IMR-90 (cell line): ENCODE data around the gene RBMS3. TPM values are rescaled to one million over a fixed set of nuclear protein-coding genes. Genes with fewer than 3 reads are reported as not detected.

Experiments used
- ATAC-seq: fragments of 200-7000 bp; cut with Tn5 transposase; 2 replicates; pipeline ENCODE4 v1.9.1; 2020; ENCODE audit warnings: low read depth, mild to moderate bottlenecking, moderate library complexity
- BruUV-seq: library from RNA; stranded (reverse); fragments of 400-500 nt; replicated peaks from 2 replicates; lab custom pipeline; 2021; lab: Mats Ljungman, UMichigan
- CTCF ChIA-PET: fragments of 300-600 bp; formaldehyde crosslinking; extraction: SDS; loops from one replicate; lab custom pipeline; 2021; ENCODE audit warnings: antibody characterized with exemption; lab: Yijun Ruan, JAX
- POLR2A ChIA-PET: fragments of 300-600 bp; sonication (Branson Sonifier 250); formaldehyde crosslinking; loops from one replicate; lab custom pipeline; 2022; ENCODE audit warnings: antibody characterized with exemption; ENCODE audit not compliant: unreplicated experiment; lab: Charles Lee
- DNase-seq: peaks from one replicate; pipeline ENCODE4 v3.0.0; 2013
- H2AFZ ChIP-seq: replicated peaks from 2 replicates; pipeline ENCODE3; 2013; ENCODE audit warnings: low read length, mild to moderate bottlenecking; ENCODE audit not compliant: poor library complexity
- H2AK5ac ChIP-seq: 2 replicates; pipeline ENCODE4 v1.6.1; 2013; ENCODE audit warnings: low read depth, low read length, inconsistent platforms
- H2AK9ac ChIP-seq: replicated peaks from 2 replicates; pipeline ENCODE3; 2013; ENCODE audit warnings: mild to moderate bottlenecking, low read depth, low read length, moderate library complexity; ENCODE audit not compliant: poor library complexity
- H2BK120ac ChIP-seq: 2 replicates; pipeline ENCODE4 v1.6.1; 2013; ENCODE audit warnings: low read depth, low read length, inconsistent platforms
- H2BK15ac ChIP-seq: 3 replicates; pipeline ENCODE4 v1.6.1; 2013; ENCODE audit warnings: low read depth, low read length, inconsistent platforms
- H2BK20ac ChIP-seq: 2 replicates; pipeline ENCODE4 v1.6.1; 2013; ENCODE audit warnings: low read depth, mild to moderate bottlenecking, inconsistent platforms, low read length, moderate library complexity
- H2BK5ac ChIP-seq: 2 replicates; pipeline ENCODE4 v1.6.1; 2013; ENCODE audit warnings: mild to moderate bottlenecking, low read depth, low read length, inconsistent platforms; ENCODE audit not compliant: poor library complexity, severe bottlenecking
- H3K14ac ChIP-seq: replicated peaks from 2 replicates; pipeline ENCODE4 v1.6.1; 2013; ENCODE audit warnings: low read depth, low read length, inconsistent platforms
- H3K18ac ChIP-seq: 2 replicates; pipeline ENCODE4 v1.6.1; 2013; ENCODE audit warnings: low read depth, low read length, control low read depth
- H3K23ac ChIP-seq: 2 replicates; pipeline ENCODE4 v1.6.1; 2013; ENCODE audit warnings: low read depth, low read length, inconsistent platforms
- H3K27ac ChIP-seq: 2 replicates; pipeline ENCODE4 v1.5.1; 2013; ENCODE audit warnings: mild to moderate bottlenecking, control low read depth, low read length; ENCODE audit not compliant: insufficient read depth
- H3K27me3 ChIP-seq: 2 replicates; pipeline ENCODE4 v1.6.1; 2013; ENCODE audit warnings: low read length; ENCODE audit not compliant: control insufficient read depth, insufficient read depth
- H3K36me3 ChIP-seq: 2 replicates; pipeline ENCODE4 v1.6.1; 2013; ENCODE audit warnings: low read length, mixed read lengths; ENCODE audit not compliant: control insufficient read depth, insufficient read depth
- H3K4ac ChIP-seq: 2 replicates; pipeline ENCODE4 v1.6.1; 2013; ENCODE audit warnings: low read depth, low read length, inconsistent platforms
- H3K4me1 ChIP-seq: 2 replicates; pipeline ENCODE4 v1.6.1; 2013; ENCODE audit warnings: low read length, mixed read lengths; ENCODE audit not compliant: control insufficient read depth, insufficient read depth
- H3K4me2 ChIP-seq: 2 replicates; pipeline ENCODE4 v1.6.1; 2013; ENCODE audit warnings: low read depth, mild to moderate bottlenecking, control low read depth, low read length, moderate library complexity
- H3K4me3 ChIP-seq: 2 replicates; pipeline ENCODE4 v1.5.1; 2013; ENCODE audit warnings: low read depth, mild to moderate bottlenecking, control low read depth, low read length, moderate library complexity; ENCODE audit not compliant: insufficient read depth
- H3K56ac ChIP-seq: 2 replicates; pipeline ENCODE4 v1.6.1; 2013; ENCODE audit warnings: low read length, inconsistent platforms; ENCODE audit not compliant: insufficient read depth; ENCODE audit errors: extremely low read depth
- H3K79me1 ChIP-seq, 2 experiments: 2 replicates each; pipeline ENCODE4 v1.6.1; 2013; ENCODE audit warnings: low read length in 2 of 2, inconsistent platforms in 1 of 2, low read depth in 1 of 2
- H3K9ac ChIP-seq: 2 replicates; pipeline ENCODE4 v1.6.1; 2013; ENCODE audit warnings: low read depth, low read length, control low read depth
- H3K9me1 ChIP-seq: 2 replicates; pipeline ENCODE4 v1.6.1; 2013; ENCODE audit warnings: low read length, inconsistent platforms; ENCODE audit not compliant: insufficient read depth
- H3K9me3 ChIP-seq: 2 replicates; pipeline ENCODE4 v1.6.1; 2013; ENCODE audit warnings: low read length; ENCODE audit not compliant: control insufficient read depth, insufficient read depth
- H4K20me1 ChIP-seq: 2 replicates; pipeline ENCODE4 v1.6.1; 2013; ENCODE audit warnings: low read length, inconsistent platforms; ENCODE audit not compliant: insufficient read depth
- H4K5ac ChIP-seq: 2 replicates; pipeline ENCODE4 v1.6.1; 2013; ENCODE audit warnings: mild to moderate bottlenecking, low read depth, low read length, control low read depth
- H4K8ac ChIP-seq, 2 experiments: 2 replicates each; pipeline ENCODE4 v1.6.1; 2013; ENCODE audit warnings: low read depth in 2 of 2, low read length in 2 of 2, control low read depth in 1 of 2, inconsistent platforms in 1 of 2
- H4K91ac ChIP-seq: 2 replicates; pipeline ENCODE4 v1.6.1; 2013; ENCODE audit warnings: low read depth, low read length, inconsistent platforms; ENCODE audit not compliant: insufficient read depth
- CHD1 ChIP-seq: IDR thresholded peaks from 2 replicates; pipeline ENCODE4 v1.6.1; 2012; ENCODE audit warnings: low read depth, low read length, improper control_type of control experiment
- CTCF ChIP-seq: conservative IDR thresholded peaks from 2 replicates; pipeline ENCODE4 v1.5.1; 2012; ENCODE audit warnings: mild to moderate bottlenecking, low read depth, low read length, improper control_type of control experiment
- MAZ ChIP-seq: IDR thresholded peaks from 2 replicates; pipeline ENCODE4 v1.6.1; 2012; ENCODE audit warnings: low read depth, mild to moderate bottlenecking, low read length, improper control_type of control experiment, moderate library complexity, borderline replicate concordance
- RAD21 ChIP-seq: IDR thresholded peaks from 2 replicates; pipeline ENCODE4 v1.6.1; 2012; ENCODE audit warnings: low read length, improper control_type of control experiment
- RFX5 ChIP-seq: IDR thresholded peaks from 2 replicates; pipeline ENCODE4 v1.8.0; 2012; ENCODE audit warnings: low read depth, mild to moderate bottlenecking, low read length, moderate library complexity
- WGBS, 2 experiments: methylation state at CpG; one replicate each; pipeline versions ENCODE4 v1.1.5 to v1.1.7; 2013; ENCODE audit warnings: missing lambda C conversion rate in 2 of 2; ENCODE audit not compliant: insufficient read length in 1 of 2; ENCODE audit errors: extremely low coverage in 2 of 2; 5-methylcytosine and 5-hydroxymethylcytosine counted together
- dilution Hi-C: fragments of 300-500 bp; cut with HindIII; formaldehyde crosslinking; loops from one replicate; pipeline ENCODE4 v1.14.3; 2018; ENCODE audit warnings: low sequenced_read_pairs; ENCODE audit not compliant: unreplicated experiment
- in situ Hi-C: fragments of 300-500 bp; cut with MboI; formaldehyde crosslinking; loops from 3 replicates; pipeline ENCODE4 v1.14.3; 2019; ENCODE audit warnings: low sequenced_read_pairs, inconsistent platforms, mixed read lengths
- intact Hi-C: fragments of 100-400 bp; cut with micrococcal nuclease; formaldehyde crosslinking; loops from 2 replicates; pipeline ENCODE4 v1.10.0; 2022
- polyA plus RNA-seq, 3 experiments: library from polyadenylated mRNA; depleted of rRNA; stranded (reverse); fragments of >200 nt; gene quantifications; 2 replicates each; pipeline ENCODE4 v1.2.3, GENCODE V29; 2012; ENCODE audit warnings: low replicate concordance in 1 of 3
- total RNA-seq: library from RNA; depleted of rRNA; stranded (reverse); fragments of >200 nt; gene quantifications from 2 replicates; pipeline ENCODE4 v1.2.3, GENCODE V29; 2012

RBMS3 gene
- total and polyA plus RNA-seq, 2 of the 4 experiments (the other 2 are of a cell fraction), result 15.2 to 127 TPM

DNA sequence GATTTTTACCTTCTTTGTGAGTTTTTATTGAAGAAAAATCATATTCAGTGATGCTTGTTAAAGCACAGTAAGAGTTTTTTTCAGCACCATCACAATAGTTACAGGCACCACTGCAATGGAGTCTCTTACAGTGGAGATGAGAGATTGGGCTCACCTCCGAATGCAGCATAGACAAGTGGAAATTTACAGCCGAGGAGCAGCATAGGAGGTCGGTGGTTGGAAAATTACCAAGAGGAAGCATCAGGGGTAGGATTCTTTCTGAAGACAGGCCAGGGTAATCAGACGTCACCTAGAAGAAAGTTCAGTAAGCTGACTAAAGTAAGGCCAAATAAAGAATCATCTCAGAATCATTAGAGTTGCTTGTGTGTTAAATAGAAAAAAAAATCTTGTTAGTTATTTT, 491.6 kb downstream of the RBMS3 start:
- TF ChIP-seq MAZ (no peak), RAD21 (no peak), RFX5 (no peak), CTCF (no peak), CHD1 (no peak)
- intact Hi-C loops (no loop called here), in situ Hi-C loops (no loop called here), dilution Hi-C loops (no loop called here)
- Histone ChIP-seq H3K9me1 (peaks cover 12% of the 10 kb centered on the region), H3K27me3 (no peaks in the 10 kb centered on the region), H4K8ac (no peak overlapping the region), H2BK20ac (no peak overlapping the region), H2AK9ac (no peak overlapping the region), H3K4me2 (no peak overlapping the region), H2AK5ac (no peak overlapping the region), H3K14ac (no peak overlapping the region), H2BK5ac (no peak overlapping the region), H4K91ac (no peak overlapping the region), H3K4me3 (no peak overlapping the region), H3K56ac (no peak overlapping the region), H3K9me3 (no peaks in the 10 kb centered on the region), H4K5ac (no peak overlapping the region), H4K20me1 (no peaks in the 10 kb centered on the region), H3K4ac (no peak overlapping the region), H2AFZ (no peak overlapping the region), H3K36me3 (no peaks in the 10 kb centered on the region), H2BK120ac (no peak overlapping the region), H3K27ac (no peak overlapping the region), H2BK15ac (no peak overlapping the region), H3K4me1 (no peaks in the 10 kb centered on the region), H3K18ac (no peak overlapping the region), H3K23ac (no peak overlapping the region), H3K9ac (no peak overlapping the region), H3K79me1 (no peaks in the 10 kb centered on the region)
- ChIA-PET POLR2A (no interaction called here), CTCF (no interaction called here)
- BruUV-seq, result no TSS peak
- ATAC-seq (no peak), DNase-seq (no peak)
- no CpG with 5 or more reads among the region's 4 CpGs for WGBS, 2 experiments
